Activated T-cell treated with anti-CD3 and anti-CD28 coated beads for 48 hours (primary cell): ENCODE results near the gene GLDC.
A peak's percentile ranks its signal among the peaks of the same experiment; 100 is the strongest.

Source experiments
- DNase-seq: peaks from one replicate; pipeline ENCODE4 v3.0.0-alpha.2; 2020; ENCODE audit warnings: low read depth

The GLDC gene

DNA sequence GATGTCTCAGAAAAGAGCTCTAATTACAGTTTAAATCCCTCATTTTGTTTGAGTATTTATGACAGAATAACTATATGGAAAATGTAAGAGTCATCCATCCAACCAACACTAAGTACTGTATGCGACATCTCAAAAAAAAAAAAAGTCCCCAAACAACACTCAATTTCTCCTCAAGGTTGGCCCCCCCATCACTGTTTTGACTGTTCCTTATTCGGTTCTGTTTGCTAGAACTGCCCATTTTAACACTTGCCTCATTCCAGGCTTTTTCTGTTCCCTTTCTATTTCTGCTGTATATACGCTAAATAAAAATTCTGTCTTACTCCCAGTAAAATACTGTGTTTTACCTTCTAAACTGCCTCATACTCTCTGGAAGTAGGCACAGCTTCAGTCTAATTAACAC, 25.2 kb downstream of the GLDC start:
- no peak for DNase-seq

DNA sequence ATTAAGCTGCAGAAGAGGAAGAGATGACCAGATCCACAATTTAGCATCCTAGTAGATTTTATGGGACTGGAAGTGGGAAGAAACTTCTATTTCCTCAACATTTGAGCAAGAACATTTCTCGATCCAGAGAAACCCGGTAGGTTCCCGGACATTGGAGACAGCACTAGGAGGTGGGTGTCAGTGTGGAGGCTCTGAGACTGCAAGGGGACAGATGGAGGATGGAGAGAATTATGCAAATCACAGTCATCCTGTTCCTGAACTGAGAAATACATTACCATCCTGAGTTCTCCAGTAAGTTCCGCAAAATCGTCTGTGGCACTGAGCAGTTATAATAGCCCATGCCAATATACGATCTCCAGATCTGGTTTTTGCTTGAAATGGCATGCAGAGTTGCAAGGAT, 25.6 kb downstream of the GLDC start:
- no peak for DNase-seq

DNA sequence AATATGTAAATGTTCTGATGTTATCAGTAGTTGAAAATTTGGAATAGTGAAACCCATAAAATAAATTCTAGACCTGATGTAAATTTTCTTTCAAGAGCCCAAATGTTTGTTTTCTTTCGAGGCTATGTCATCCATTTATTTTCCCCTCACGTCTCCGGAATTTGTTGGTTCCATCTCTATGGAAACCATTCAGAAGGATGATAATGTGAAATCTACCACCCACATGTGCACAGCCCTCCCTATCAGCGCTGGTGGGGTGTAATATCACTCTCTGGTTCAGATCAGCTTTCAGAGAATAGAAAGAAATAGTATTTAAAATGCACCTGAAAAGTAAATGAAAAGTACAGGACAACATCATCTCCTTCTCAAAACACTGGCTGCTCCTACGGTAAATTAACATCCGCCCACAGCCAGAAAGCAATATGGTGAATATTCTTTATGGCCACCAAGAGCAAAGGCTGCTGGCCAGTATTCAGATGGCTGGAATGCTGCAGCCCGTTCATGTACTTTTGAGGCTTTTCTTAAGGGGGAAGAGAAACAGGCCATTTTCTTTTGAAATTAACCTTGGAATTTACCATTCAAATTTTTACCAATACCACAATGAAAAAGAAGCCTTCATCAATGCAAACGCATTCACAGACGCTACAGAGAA, 28.5 kb downstream of the GLDC start:
- DNase-seq: no peak

DNA sequence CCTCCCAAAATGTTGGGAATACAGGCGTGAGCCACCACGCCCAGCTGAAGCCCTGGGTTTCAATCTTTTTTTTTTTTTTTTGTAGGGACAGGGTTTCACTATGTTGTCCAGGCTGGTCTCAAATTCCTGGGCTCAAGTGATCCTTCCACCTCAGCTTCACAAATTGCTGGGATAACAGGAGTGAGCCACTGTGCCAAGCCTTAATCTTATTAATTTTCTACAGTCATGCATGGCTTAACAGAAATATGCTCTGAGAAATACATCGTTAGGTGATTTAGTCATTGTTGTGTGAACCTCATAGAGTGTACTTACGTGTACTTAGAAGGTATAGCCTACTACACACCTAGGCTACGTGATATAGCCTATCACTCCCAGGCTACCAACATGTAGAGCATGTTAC, 31.0 kb downstream of the GLDC start:
- DNase-seq: no peak

DNA sequence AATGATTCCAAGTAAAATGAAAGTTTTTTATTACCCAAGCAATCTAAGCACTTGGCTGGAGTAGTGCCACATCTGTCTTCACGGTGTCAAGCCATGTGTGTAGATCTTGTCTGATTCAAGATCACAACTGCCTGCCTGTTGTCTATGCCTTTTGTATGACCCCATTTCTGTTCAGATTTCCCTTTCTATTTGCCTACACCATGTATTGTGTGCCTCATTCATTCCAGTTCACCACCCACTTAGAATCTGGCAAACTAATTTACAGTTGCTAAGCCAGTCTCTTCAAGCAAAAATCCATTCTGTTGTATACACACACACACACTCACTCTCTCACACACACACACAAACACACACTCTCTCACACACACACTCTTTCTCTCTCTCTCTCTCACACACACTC, 33.7 kb downstream of the GLDC start:
- no peak for DNase-seq

DNA sequence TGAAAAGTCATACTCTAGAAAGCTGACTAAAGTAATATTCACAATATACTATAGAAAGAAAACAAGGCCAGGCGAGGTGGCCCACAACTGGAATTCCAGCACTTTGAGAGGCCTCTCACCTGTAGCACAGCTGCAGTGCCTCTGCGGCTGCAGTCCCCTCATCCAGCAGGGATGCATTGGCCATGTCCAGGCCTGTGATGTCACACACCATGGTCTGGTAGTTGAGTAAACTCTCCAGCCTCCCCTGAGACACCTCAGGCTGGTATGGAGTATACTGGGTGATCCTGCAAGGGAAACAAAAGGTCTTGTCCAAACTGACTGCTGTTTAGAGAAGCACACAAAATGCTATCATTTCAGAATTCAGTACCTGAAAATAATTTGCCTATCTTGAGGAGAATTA, 35.5 kb downstream of the GLDC start:
- DNase-seq: no peak

DNA sequence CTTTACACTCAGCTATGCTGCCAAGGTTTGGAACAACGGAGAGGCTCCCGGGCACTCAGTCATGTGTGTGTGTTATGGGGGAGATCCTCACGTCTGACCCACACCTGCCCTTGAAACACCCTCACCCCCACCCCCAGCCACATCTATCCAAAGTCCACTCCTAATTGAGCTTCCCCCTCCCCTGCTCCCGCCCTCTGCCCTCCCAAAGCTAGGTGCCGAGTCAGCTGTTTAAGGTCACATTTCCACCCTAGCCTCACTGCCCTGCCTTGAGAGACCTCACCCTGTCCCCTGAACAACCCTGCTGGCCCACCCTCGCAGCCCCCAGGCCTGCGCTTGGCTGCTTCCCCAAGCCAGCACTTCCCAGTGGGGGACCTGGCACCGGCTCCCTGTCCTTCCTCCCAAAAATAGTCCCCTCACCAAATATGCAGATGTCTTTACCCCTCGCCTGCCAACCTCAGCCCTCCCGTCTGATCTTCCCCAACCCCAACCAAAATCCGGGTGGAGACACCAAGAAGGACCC, 36.0 kb downstream of the GLDC start:
- no peak for DNase-seq

DNA sequence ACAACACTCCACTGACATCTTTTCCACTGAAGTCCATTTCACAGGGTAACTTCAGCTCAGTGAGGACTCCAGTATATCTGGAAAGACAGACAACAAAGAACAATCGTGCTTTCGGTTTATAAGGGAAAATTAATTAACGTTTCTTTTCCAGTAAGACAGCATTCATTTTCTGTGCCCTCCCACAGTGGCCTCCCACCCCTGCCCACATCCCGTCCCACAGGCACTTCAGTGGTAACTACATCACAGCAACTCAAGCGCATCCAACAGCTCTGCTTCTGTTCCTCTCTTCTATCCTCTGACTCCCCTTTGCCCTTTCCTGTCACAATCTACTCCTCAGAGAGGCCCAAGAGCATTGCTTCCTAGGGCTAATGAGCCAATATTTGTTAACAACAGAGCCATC, 40.3 kb downstream of the GLDC start:
- no peak for DNase-seq

DNA sequence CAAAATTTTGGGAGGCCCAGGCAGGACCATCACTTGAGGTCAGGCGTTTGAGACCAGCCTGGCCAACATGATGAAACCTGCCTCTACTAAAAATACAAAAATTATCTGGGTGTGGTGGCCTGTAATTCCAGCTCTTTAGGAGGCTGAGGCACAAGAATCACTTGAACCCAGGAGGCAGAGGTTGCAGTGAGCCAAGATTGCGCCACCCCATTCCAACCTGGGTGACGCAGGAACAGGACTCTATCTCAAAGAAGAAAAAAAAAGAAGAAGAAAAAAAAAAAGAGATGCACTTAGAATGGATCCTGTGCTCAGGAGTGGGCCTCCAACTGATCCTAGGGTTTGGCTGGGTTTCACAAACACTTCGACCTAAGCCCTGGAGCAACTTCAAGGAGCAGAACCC, 45.1 kb downstream of the GLDC start:
- DNase-seq: no peak

DNA sequence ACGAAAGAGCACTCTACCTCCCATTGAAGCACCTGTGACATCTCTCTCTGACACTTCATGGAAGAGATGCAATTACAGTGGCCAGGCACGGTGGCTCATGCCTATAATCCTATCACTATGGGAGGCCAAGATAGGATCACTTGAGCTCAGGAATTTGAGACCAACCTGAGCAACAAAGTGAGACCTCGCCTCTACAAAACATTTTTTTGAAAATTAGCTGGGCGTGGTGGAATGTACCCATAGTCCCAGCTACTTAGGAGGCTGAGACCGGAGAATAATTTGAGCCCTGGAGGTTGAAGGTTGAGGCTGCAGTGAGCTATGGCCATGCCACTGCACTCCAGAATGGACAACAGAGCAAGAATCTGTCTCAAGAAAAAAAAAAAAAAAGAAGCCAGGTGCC, 45.5 kb downstream of the GLDC start:
- no peak for DNase-seq

DNA sequence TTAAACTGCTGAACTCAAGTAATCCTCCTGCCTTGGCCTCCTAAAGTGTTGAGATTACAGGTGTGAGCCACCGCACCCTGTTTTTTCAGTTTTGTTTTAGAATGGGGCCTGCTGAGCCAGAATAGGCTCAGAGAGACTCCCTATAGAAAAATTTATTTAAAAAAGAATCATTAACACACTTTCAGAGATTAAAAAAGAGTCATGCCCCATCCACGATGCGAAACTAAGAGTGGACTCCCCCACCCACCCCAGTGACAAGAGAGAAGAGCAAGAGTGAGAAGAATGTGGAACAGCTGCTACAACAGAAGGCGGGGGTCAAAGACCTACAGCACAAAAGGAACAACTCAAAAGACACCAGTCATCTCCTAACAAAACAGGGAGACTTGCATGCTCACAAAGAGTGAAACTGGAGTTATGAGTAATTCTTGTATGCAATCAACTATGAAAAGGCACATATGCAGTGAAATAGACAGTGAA, 47.2 kb downstream of the GLDC start:
- DNase-seq: peak; percentile 27

DNA sequence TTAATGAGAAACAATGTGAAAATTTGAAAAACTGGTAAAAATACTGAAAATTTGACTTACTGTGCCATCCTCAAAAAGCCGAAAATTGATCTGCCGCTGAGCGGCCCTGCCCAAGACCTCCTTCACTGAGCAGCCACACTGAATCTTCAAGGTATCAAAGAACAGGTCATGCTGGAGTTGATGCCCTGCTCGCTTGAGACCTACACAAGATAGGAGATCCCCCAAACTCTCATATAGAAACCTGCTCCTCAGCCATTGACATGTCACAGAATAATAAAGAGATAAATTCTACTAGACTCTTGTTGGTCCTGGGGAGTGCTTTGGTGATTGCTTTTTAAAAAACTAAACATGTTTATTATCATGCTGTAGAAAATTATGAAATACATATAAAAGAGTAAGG, 52.7 kb downstream of the GLDC start:
- no peak for DNase-seq

DNA sequence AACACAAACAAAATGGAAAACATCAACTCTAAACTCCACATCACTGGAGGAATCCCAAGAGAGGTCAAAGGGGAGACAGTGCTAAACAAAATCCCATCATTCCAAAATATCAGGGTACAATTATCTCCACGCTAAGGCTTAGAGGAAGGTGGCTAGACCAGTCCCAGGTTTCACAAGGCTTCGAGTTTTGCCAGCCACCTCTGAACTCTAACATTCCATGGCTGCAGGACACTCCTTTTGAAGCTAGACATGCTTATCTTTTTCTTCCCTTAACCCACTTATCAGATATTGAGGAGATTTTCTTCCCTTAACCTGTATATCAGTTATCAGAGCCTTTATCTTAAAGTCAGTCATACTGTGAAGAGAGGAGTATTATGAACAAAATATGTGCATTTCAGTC, 53.3 kb downstream of the GLDC start:
- DNase-seq: no peak

DNA sequence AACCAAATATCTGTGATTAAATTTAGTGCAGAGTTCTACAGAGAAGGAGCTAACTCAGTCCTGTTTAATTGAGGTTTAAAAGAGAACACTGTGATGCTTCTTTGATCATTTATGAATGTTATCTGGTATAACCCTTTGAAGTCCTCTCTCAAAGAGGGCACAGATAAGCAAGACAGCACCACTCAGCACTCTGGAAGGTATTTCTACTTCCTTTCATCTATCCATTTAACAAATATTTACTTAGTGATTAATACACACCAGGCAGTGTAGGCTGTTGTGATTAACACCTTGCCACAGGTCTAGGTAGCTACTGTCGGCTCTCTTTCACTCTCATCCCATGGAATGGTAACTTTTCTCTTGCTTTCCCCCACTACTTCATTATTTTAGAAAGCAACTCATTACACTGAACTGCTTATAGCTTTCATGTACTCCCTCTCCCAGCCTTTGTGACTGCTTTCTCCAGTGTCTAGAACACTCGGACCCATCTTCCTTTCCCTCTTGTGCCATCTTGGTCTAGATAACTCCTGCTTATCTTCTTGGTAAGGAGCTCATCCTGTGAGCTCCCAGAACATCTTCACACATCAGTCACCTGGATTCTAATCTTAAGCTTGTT, 54.7 kb downstream of the GLDC start:
- no peak for DNase-seq

DNA sequence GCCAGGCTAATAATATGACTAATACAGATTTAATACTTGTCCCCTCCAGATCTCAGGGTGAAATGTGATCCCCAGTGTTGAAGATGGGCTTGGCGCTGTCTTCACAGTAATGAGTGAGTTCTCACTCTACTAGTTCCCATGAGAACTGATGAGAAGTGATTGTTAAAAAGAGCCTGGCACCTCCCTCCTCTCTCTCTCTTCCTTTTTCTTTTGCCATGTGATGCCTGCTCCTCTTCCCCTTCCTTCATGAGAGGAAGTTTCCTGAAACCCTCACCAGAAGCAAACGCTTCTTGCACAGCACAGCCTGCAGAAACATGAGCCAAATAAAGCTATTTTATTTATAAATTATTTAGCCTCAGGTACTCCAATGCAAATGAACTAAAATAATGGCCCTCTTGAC, 55.2 kb downstream of the GLDC start:
- DNase-seq: no peak

DNA sequence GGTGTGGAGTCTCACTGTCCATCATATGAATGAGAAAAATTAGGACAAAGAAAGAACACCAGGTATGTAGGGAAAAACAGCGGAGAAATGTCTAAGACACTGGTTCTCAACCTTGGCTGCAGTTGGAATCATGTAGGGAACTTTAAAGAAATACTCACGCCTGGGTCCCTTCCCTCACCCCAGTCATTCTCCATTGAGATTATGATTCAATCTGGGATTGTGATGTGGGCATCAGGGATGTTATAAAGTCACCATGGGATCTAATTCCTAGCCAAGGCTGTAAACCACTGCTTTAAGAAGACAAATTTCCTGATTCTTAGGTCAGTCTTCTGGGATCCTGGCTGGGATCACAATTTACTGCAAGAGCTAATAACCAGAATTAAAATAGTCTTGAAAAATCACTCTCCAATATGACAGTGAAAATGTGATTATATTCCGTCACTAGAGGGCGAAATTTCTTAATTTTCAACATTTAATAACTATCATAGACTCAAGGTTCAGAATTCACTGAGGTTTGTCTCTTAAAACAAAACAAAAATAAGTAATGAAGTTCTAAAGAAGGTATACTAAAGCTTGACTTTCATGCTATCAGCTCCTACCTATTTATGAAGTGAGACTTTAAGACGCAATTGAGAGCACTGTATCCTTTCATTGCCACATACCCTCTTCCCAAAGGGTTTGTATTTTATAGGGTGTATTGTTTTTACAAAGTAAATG, 60.5 kb downstream of the GLDC start:
- no peak for DNase-seq

DNA sequence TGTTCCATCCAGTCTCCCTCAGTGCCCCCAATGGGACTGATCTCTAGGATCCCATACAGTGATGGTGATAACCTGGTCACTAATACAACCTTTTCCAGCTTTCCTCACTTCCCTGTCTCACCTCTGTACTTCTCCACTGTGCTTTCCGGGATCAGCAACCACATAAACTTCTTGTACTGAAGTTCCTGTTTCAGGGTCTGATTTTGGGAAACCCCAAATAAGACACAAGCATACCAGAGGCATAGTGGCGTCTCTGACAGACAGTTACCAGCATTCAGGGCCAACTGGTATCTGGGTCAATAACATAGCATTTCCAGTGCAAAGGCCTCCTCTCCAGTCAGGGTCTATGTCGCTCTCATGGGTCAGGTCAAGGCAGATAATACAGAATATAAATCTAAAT, 64.3 kb downstream of the GLDC start:
- DNase-seq: no peak

DNA sequence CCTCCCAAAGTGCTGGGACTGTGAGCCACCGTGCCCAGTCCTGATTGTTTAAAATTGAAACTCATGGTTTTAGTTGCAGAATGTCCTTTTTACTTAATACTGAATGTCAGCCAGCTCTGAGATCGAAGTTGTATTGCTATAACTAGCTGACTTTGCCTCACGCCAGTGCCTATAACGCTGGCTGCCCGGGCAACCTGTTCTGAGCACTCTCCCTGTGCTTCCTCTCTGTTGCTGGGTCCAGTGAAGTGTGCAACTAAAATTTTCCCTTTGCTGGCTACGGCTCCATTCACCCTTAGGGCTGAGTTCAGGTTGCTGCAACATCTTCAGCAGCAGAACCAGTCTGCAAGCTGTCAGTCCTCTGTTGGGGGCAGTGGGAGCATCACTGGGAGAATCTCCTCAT, 65.9 kb downstream of the GLDC start:
- DNase-seq: no peak

DNA sequence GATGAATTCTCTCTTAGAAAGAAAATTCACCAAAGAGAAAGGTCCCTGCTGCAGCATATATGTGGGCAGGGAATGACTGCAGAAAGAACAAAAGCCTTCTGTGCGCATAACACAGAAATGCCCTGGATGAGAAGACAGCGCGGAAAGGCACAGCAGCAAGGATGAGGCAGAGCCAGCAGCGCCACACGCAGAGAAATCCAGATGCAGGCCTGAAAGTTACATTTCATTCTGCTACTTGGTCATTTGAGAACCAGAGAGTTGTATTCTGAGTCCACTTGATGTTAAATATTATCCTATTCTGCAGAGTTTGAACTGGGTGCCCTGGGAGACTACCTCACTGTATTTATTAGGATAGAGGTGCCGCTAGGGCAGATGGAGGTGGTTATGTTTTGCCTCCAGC, 68.5 kb downstream of the GLDC start:
- no peak for DNase-seq

DNA sequence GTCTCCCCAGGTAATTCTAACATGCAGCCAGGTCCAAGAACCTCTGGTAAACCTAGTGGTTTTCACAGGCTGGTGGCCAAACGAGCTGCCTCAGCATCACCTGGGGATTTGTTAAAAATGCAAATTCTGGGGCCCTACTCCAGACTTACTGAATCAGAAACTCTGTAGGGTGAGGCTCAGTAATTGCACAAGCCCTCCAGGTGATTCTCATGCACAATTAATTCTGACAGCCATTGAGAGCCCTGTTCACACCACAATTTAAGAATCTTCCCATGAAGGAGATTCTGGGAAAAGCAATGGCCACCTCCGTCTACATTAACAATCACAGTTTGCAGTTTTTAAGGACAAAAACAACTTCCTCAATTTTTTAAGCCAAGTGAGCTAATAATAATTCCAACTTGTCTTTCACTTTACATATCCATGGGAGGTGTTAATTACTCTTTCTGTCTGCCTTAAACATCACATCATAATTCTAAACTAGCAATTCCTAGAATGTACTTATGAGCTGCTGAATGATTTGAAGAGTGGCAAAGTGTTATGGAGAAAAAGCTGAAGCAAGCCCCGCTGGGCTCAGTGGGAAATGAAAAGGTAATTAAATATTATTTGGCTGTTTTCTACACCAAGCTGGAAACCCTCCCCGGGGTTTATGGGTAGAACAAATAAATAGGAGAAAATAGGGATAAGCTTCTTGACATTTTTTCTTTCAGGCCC, 70.0 kb downstream of the GLDC start:
- DNase-seq: no peak

DNA sequence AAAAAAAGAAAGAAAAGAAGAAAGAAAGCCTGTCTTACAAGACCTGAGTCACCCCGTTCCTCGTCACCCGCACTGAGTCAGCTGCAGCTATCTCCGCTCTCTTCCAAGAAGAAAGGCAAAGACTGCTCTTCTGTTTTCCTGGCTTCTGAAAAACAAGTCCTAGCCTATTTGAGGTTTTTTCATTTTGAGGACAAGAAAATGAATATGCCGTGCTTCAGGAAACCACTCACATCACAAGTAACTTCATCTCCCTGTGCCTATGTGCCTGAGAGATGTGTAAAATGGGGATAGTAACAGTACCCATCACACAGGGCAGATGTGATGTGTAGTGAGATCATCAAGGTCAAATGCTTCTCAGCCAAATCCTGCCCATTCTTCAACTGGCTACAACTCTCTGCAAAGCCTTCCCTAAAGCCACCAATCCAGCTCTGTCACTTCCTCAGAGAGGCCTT, 78.4 kb downstream of the GLDC start:
- peak; percentile 16 for DNase-seq

DNA sequence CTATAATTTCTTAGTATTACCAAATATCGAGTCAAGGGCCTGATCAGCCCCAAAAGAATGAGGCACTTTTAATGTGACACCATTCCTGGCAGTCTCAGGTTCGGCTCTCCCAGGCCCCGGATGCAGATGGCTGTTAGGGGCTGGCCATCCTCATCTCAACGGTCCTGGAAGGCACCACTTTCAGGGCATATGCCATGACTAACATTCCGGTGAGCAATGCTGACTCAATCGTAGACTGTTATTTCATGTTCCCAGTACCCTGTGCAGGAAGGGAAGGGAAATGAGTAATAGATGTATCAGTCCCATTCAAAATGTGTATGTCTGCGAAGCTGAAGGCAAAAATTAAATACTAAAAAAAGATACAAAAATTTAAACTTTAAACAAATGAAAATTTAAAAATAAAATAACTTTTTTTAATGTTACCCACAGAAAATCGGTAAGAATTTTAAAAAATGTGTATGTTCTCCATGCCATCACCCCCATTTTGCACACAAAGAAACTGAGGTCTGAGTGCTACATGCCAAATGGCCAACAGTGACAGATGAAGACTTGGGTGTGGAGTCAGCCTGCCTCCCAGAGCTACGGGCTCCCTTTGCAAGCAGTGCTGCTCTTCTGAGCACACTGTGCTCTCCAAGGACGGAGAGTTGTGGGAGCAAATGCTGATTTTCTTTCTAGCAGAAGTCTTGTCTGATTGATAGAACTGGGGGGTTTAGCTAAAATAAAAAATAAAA, 79.0 kb downstream of the GLDC start:
- peak; percentile 30 for DNase-seq
